Liver (tissue), 9 donors: ENCODE results near the gene FOLR1. TPM values are rescaled to one million over a fixed set of nuclear protein-coding genes. Genes with fewer than 3 reads are reported as not detected.
A peak's percentile ranks its signal among the peaks of the same experiment; 100 is the strongest.

ENCODE experiments used
- DNase-seq: peaks from one replicate; pipeline ENCODE4 v3.0.0-alpha.2; 2017; ENCODE audit warnings: low spot score
- H3K27ac ChIP-seq, 2 donors: one replicate each; pipeline ENCODE4 v1.7.0; 2013; ENCODE audit warnings: inconsistent platforms in 2 of 2, low read length in 2 of 2, control low read depth in 1 of 2, low read depth in 1 of 2, mild to moderate bottlenecking in 1 of 2
- H3K27me3 ChIP-seq, 4 donors: one replicate each; pipeline versions ENCODE4 v1.6.1 to v1.7.0; 2013; ENCODE audit warnings: low read length in 3 of 4, inconsistent platforms in 1 of 4, mild to moderate bottlenecking in 1 of 4, moderate library complexity in 1 of 4; ENCODE audit not compliant: control insufficient read depth in 4 of 4, insufficient read depth in 4 of 4
- H3K36me3 ChIP-seq, 4 donors: one replicate each; pipeline versions ENCODE4 v1.6.1 to v1.7.0; 2013; ENCODE audit warnings: low read length in 3 of 4, mild to moderate bottlenecking in 3 of 4, low read depth in 1 of 4, moderate library complexity in 1 of 4; ENCODE audit not compliant: control insufficient read depth in 4 of 4, insufficient read depth in 3 of 4
- H3K4me1 ChIP-seq, 4 donors: one replicate each; pipeline versions ENCODE4 v1.6.1 to v1.7.0; 2013; ENCODE audit warnings: low read length in 3 of 4, mild to moderate bottlenecking in 3 of 4, moderate library complexity in 1 of 4; ENCODE audit not compliant: control insufficient read depth in 4 of 4, insufficient read depth in 4 of 4
- H3K4me3 ChIP-seq, 3 donors: one replicate each; pipeline versions ENCODE4 v1.6.1 to v1.7.0; 2013; ENCODE audit warnings: low read length in 3 of 3, control low read depth in 1 of 3, low read depth in 1 of 3, mild to moderate bottlenecking in 1 of 3
- H3K9ac ChIP-seq, 2 donors: one replicate each; pipeline ENCODE4 v1.7.0; 2013; ENCODE audit warnings: low read length in 2 of 2, mild to moderate bottlenecking in 2 of 2, moderate library complexity in 2 of 2, control low read depth in 1 of 2, low read depth in 1 of 2
- H3K9me3 ChIP-seq, 4 donors: one replicate each; pipeline versions ENCODE4 v1.6.1 to v1.7.0; 2013; ENCODE audit warnings: low read length in 3 of 4; ENCODE audit not compliant: control insufficient read depth in 4 of 4
- CTCF ChIP-seq: fragments of 150-350 bp; IDR thresholded peaks from 2 replicates; pipeline ENCODE4 v1.5.1; 2017; ENCODE audit warnings: improper control_type of control experiment, low read depth, low read length; ENCODE audit not compliant: missing input control
- EGR1 ChIP-seq, 2 donors: IDR thresholded peaks; 2 replicates each; pipeline ENCODE4 v1.6.1; 2016 to 2018; ENCODE audit warnings: antibody characterized with exemption in 2 of 2, low read depth in 2 of 2
- FOXA2 ChIP-seq: IDR thresholded peaks from 2 replicates; pipeline ENCODE4 v1.6.1; 2016; ENCODE audit warnings: antibody characterized with exemption
- HNF4A ChIP-seq, 2 donors: conservative IDR thresholded peaks; 2 replicates each; pipeline ENCODE4 v1.6.1; 2016; ENCODE audit warnings: antibody characterized with exemption in 2 of 2, mild to moderate bottlenecking in 2 of 2
- JUND ChIP-seq, 2 donors: IDR thresholded peaks; 2 replicates each; pipeline ENCODE4 v1.6.1; 2016; ENCODE audit warnings: antibody characterized with exemption in 2 of 2
- TAF1 ChIP-seq: conservative IDR thresholded peaks from 2 replicates; pipeline ENCODE4 v1.6.1; 2016; ENCODE audit warnings: antibody characterized with exemption, mild to moderate bottlenecking
- WGBS: extraction: QIAGEN DNeasy Blood & Tissue Kit; methylation state at CpG from one replicate; pipeline ENCODE4 v1.1.7; 2013; 5-methylcytosine and 5-hydroxymethylcytosine counted together
- polyA plus RNA-seq, 2 donors: library from polyadenylated mRNA; stranded (reverse) in 1 of 2; unstranded in 1 of 2; fragments of 200-250 nt in 1 of 2; fragments of >200 nt in 1 of 2; fragmentation: Nextera tagmentation in 1 of 2; extraction: Ambion mirVana in 1 of 2; gene quantifications; one replicate each; pipeline versions ENCODE4 v1.2.1 to v1.2.3, GENCODE V29; 2013 to 2015
- total RNA-seq, 2 donors: library from RNA; depleted of rRNA; stranded (reverse); fragments of >200 nt; gene quantifications; one replicate each; pipeline ENCODE4 v1.2.3, GENCODE V29; 2014
- TF ChIP-seq, protein P1 (sequence below): IDR thresholded peaks from 2 replicates; pipeline ENCODE4 v1.6.1; 2016; ENCODE audit warnings: antibody characterized with exemption
- TF ChIP-seq, protein P2 (sequence below): IDR thresholded peaks from 2 replicates; pipeline ENCODE4 v1.6.1; 2016; ENCODE audit warnings: antibody characterized with exemption, mild to moderate bottlenecking
- TF ChIP-seq, protein P3 (sequence below): IDR thresholded peaks from 2 replicates; pipeline ENCODE4 v1.6.1; 2016; ENCODE audit warnings: antibody characterized with exemption
- donor health status: healthy.
- donor health status: healthy.
- donor health status: healthy.
- donor health status: healthy.
- donor health status: healthy.

The FOLR1 gene
- total and polyA plus RNA-seq, 4 donors = 0.06 to 0.21 (median 0.09) TPM; not detected in 1

DNA sequence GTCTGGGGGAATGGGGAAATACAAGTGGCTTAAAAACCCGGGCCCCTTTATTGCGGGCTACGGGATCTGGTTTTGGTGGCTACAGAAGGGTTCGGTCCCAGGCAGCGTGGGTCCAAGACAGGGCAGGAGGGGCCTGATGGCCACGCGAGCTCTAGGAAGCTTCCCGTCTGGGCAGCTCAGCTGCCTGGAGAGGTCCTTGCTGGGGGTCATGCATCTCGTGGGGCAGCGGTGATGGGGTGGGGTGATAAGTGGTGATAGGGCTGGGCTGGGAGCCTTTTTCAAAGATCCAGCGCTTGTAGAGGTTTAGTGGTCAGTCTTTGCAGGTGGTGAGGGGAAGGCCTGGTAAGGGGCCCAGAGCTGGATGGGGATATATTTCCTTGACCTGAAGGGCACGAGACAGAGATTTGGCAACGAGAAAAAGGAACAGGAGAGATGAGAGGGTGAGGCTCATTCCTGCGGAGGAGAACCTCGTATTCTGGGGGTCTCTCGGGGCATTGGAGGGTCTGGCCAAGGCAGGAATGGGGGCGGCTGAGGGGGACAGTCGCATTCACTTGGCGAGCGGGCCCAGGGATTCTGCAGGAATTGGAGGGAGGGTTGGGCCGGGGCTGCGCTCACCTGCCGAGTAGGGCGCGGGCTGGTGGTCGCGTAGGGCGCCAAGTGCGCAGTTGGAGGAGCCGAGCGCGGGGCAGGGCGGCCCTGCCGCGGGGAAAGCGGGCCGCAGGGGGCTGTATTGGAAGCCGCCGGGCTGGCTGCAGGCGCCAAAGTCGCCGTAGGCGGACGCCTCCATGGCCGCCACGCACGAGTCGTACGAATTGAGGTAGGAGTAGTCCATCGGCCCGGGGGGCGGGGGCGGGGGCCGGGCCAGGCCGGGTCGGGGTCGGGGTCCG is 51.5 kb downstream of the FOLR1 start:
- Histone ChIP-seq H3K4me1 (peaks cover 9 to 21% (median 16%) of the 10 kb centered on the region in 4 donors), H3K9me3 (no peaks in the 10 kb centered on the region), H3K27me3 (peaks cover 0 to 18% (median 11%) of the 10 kb centered on the region in 4 donors), H3K9ac (no peak overlapping the region), H3K36me3 (no peaks in the 10 kb centered on the region), H3K27ac (no peak overlapping the region), H3K4me3 (no peak overlapping the region)
- DNase-seq = no peak
- WGBS = 20% methylated on average over 58 of the region's 58 CpGs
- TF ChIP-seq JUND (IDR thresholded peaks at IDR 0.05) = no peak
- no peak for TF ChIP-seq CTCF
- TF ChIP-seq, protein P1, sequence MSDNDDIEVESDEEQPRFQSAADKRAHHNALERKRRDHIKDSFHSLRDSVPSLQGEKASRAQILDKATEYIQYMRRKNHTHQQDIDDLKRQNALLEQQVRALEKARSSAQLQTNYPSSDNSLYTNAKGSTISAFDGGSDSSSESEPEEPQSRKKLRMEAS = no peak
- TF ChIP-seq TAF1 = no peak
- no peak for TF ChIP-seq EGR1 (IDR thresholded peaks at IDR 0.05; ENCODE audit: low read depth in 2 of 2)

- Histone ChIP-seq H3K9me3 (no peaks in the 10 kb centered on the region), H3K9ac (no peak within 1 kb of the TSS), H3K27ac (no peak within 1 kb of the TSS), H3K36me3 (no peaks in the 10 kb centered on the region), H3K4me3 (peak within 1 kb of the TSS in 1 of 3 donors; percentile 3), H3K4me1 (peaks cover 9 to 17% (median 13%) of the 10 kb centered on the region in 4 donors), H3K27me3 (peaks cover 0 to 22% (median 11%) of the 10 kb centered on the region in 4 donors)
- TF ChIP-seq, protein P1 = no peak
- TF ChIP-seq HNF4A (conservative IDR thresholded peaks at IDR 0.05) = no peak
- WGBS = 5% methylated on average over 37 of the region's 37 CpGs
- no peak for DNase-seq
Observed at GRCh38 chr11:72244060-72244360, 52.1 kb downstream of the FOLR1 start, which contains the start of gene PHOX2A. Gene PHOX2A, minus strand, starts transcription at chr11:72244176. Its CDS starts 172 bp downstream, at chr11:72244004.

DNA sequence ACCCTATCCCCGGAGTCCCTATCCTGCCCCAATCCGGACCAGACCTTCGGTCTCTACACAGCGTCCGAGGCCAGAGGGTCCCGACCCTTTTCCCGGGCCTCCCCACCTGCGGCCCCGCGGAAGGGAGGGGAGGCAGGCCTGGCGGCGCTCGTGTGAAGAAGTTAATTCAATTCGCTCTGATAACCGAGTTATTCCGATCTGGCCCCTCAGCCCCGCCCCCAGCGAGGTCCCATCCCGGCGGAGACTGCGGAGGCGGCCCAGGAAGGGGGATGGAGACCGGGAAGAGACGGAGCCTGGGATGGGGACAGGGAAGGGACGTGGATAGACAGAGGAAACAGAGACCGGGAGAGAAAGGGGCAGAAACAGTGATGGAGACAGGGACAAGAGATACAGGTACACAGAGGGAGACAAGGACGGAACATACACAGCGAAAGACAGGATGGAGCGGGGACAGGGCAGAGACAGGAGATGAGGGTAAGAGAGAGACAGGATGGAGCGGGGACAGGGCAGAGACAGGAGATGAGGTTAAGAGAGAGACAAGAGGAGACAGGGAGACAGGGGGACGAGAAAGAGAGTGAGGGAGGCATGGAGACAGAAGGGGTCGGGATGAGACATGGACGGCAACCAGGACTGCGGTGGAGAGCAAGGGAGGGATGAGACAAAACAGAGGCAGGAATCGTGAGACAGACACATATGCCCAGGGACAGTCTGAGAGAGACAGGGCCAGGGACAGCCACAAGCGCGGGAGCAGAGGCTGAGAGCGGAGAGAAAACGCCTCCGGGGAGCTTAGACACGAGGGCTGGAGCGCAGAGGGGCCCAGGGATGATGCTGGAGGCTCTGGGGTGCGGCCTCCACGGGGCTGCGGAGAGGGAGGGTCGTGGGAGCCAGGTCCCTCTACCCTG is 52.7 kb downstream of the FOLR1 start:
- H3K27ac ChIP-seq = no peak overlapping the region
- H3K9ac ChIP-seq = no peak overlapping the region
- WGBS = 8% methylated on average over 46 of the region's 46 CpGs
- peaks cover 0 to 22% (median 11%) of the 10 kb centered on the region in 4 donors for H3K27me3 ChIP-seq
- TF ChIP-seq HNF4A (conservative IDR thresholded peaks at IDR 0.05) (no peak), FOXA2 (no peak), TAF1 (no peak)
- TF ChIP-seq, protein P2, sequence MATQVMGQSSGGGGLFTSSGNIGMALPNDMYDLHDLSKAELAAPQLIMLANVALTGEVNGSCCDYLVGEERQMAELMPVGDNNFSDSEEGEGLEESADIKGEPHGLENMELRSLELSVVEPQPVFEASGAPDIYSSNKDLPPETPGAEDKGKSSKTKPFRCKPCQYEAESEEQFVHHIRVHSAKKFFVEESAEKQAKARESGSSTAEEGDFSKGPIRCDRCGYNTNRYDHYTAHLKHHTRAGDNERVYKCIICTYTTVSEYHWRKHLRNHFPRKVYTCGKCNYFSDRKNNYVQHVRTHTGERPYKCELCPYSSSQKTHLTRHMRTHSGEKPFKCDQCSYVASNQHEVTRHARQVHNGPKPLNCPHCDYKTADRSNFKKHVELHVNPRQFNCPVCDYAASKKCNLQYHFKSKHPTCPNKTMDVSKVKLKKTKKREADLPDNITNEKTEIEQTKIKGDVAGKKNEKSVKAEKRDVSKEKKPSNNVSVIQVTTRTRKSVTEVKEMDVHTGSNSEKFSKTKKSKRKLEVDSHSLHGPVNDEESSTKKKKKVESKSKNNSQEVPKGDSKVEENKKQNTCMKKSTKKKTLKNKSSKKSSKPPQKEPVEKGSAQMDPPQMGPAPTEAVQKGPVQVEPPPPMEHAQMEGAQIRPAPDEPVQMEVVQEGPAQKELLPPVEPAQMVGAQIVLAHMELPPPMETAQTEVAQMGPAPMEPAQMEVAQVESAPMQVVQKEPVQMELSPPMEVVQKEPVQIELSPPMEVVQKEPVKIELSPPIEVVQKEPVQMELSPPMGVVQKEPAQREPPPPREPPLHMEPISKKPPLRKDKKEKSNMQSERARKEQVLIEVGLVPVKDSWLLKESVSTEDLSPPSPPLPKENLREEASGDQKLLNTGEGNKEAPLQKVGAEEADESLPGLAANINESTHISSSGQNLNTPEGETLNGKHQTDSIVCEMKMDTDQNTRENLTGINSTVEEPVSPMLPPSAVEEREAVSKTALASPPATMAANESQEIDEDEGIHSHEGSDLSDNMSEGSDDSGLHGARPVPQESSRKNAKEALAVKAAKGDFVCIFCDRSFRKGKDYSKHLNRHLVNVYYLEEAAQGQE = no peak
- TF ChIP-seq, protein P3, sequence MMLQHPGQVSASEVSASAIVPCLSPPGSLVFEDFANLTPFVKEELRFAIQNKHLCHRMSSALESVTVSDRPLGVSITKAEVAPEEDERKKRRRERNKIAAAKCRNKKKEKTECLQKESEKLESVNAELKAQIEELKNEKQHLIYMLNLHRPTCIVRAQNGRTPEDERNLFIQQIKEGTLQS = no peak
- H3K36me3 ChIP-seq = no peaks in the 10 kb centered on the region
- H3K4me1 ChIP-seq = peaks cover 6 to 11% (median 9%) of the 10 kb centered on the region in 4 donors
- H3K9me3 ChIP-seq = no peaks in the 10 kb centered on the region
- peak overlapping the region in 1 of 3 donors; percentile 3 for H3K4me3 ChIP-seq
- DNase-seq = no peak
